OCI-LY1 (cell line): ENCODE measurements around the gene PTCH1.

Experiments
- H2AFZ ChIP-seq: fragments of 200-600 bp; sonication (generic), shearing (Covaris generic); 2 replicates; pipeline ENCODE4 v1.6.0; 2014; ENCODE audit warnings: antibody characterized with exemption, mild to moderate bottlenecking, low read length
- H3F3A ChIP-seq: fragments of 200-600 bp; sonication (generic), shearing (Covaris generic); 2 replicates; pipeline ENCODE4 v1.6.0; 2014; ENCODE audit warnings: mild to moderate bottlenecking, antibody characterized with exemption, low read length, moderate library complexity; ENCODE audit not compliant: insufficient read depth
- H3K27ac ChIP-seq: fragments of 200-600 bp; sonication (generic); 2 replicates; pipeline ENCODE4 v1.5.1; 2014; ENCODE audit warnings: low read length, mixed run types, mild to moderate bottlenecking, low read depth; ENCODE audit not compliant: poor library complexity, severe bottlenecking
- H3K27me3 ChIP-seq: fragments of 200-600 bp; sonication (generic); 2 replicates; pipeline ENCODE4 v1.6.0; 2014; ENCODE audit warnings: antibody characterized with exemption, mild to moderate bottlenecking, low read length, moderate library complexity; ENCODE audit not compliant: insufficient read depth
- H3K36me3 ChIP-seq: fragments of 200-600 bp; sonication (generic); 2 replicates; pipeline ENCODE4 v1.6.1; 2014; ENCODE audit warnings: mild to moderate bottlenecking, antibody characterized with exemption, low read length, moderate library complexity, mixed read lengths; ENCODE audit not compliant: insufficient read depth
- H3K4me1 ChIP-seq: fragments of 200-600 bp; sonication (generic); 2 replicates; pipeline ENCODE4 v1.5.1; 2014; ENCODE audit warnings: mild to moderate bottlenecking, low read length, moderate library complexity; ENCODE audit not compliant: insufficient read depth, severe bottlenecking
- H3K4me2 ChIP-seq: fragments of 200-600 bp; sonication (generic), shearing (Covaris generic); 2 replicates; pipeline ENCODE4 v1.6.1; 2014; ENCODE audit warnings: low read length
- H3K4me3 ChIP-seq: fragments of 200-600 bp; sonication (generic); 2 replicates; pipeline ENCODE4 v1.5.1; 2014; ENCODE audit warnings: low read length, low read depth, mild to moderate bottlenecking, mixed read lengths; ENCODE audit not compliant: poor library complexity, severe bottlenecking
- H3K79me2 ChIP-seq: fragments of 200-600 bp; shearing (Covaris generic); 2 replicates; pipeline ENCODE4 v1.6.1; 2016; ENCODE audit warnings: mixed run types, low read length, mixed read lengths; ENCODE audit not compliant: insufficient read depth
- H3K9ac ChIP-seq: fragments of 200-600 bp; sonication (generic), shearing (Covaris generic); 2 replicates; pipeline ENCODE4 v1.6.1; 2014; ENCODE audit warnings: mild to moderate bottlenecking, low read length, mixed read lengths
- H3K9me2 ChIP-seq: fragments of 200-600 bp; sonication (generic), shearing (Covaris generic); 2 replicates; pipeline ENCODE4 v1.6.1; 2014; ENCODE audit warnings: low read depth, mild to moderate bottlenecking, low read length, mixed read lengths
- H3K9me3 ChIP-seq: fragments of 200-600 bp; shearing (Covaris generic); 2 replicates; pipeline ENCODE4 v1.6.1; 2014; ENCODE audit warnings: low read length, mixed read lengths
- H4K20me1 ChIP-seq: fragments of 200-600 bp; sonication (generic), shearing (Covaris generic); 2 replicates; pipeline ENCODE4 v1.6.0; 2016; ENCODE audit warnings: mild to moderate bottlenecking, low read length; ENCODE audit not compliant: insufficient read depth
- CTCF ChIP-seq: fragments of 200-600 bp; sonication (generic), shearing (Covaris generic); IDR thresholded peaks from 2 replicates; pipeline ENCODE4 v1.5.1; 2017; ENCODE audit warnings: mild to moderate bottlenecking, antibody characterized with exemption, low read length, moderate library complexity, mixed read lengths
- EZH2 ChIP-seq: fragments of 200-600 bp; sonication (generic), shearing (Covaris generic); IDR thresholded peaks from 2 replicates; pipeline ENCODE4 v1.8.0; 2017; ENCODE audit warnings: borderline replicate concordance, mixed run types, mild to moderate bottlenecking, antibody characterized with exemption, low read length, moderate library complexity, mixed read lengths

PTCH1 gene

DNA sequence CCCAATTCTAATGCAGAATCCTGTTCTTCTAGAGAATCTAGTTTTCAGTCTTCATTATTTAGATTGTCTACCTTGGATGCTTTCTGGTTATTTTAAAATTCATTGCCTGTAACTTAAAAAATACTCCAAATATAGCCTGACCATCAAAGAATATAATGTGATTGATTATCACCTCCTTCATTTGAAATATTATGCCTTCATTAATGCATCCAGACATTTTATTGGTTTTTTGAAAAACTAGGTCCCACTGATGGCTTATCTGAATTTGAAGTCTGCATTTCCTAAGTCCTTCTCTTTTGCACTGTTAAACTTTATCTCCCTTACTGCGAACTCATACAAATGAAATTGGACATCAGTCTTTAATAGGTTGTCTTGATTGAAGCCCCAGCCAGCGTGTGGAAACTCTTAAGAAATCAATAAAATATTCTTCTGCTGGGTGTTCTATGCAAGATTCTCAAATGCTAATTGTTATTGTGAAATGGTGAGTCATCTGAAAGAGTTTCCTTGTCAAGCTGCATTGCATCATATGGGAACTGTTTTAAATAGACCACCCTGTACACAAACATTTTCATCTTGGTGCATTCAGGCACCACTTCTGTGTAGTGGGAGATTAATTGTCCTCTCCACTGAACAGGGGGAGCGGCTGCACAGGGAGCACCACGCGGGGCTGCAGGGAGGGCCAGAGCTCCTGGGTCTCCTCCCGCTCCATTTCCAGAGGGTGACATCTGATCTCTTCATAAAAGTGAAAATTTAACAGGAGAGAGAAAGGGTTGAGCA lies 106.9 kb downstream of the PTCH1 start:
- Histone ChIP-seq H3K4me3 (no peak overlapping the region), H2AFZ (no peak overlapping the region), H3K9me2 (no peaks in the 10 kb centered on the region), H3K36me3 (no peaks in the 10 kb centered on the region), H3K27ac (no peak overlapping the region), H3F3A (no peaks in the 10 kb centered on the region), H3K9me3 (no peaks in the 10 kb centered on the region), H3K9ac (no peak overlapping the region), H3K79me2 (no peaks in the 10 kb centered on the region), H3K4me2 (no peak overlapping the region), H4K20me1 (no peaks in the 10 kb centered on the region), H3K27me3 (no peaks in the 10 kb centered on the region), H3K4me1 (no peaks in the 10 kb centered on the region)
- TF ChIP-seq CTCF (no peak), EZH2 (no peak)

GRCh38 chr9:95407524-95407923 lies 109.2 kb downstream of the PTCH1 start:
- no peak overlapping the region for H3K27ac ChIP-seq

DNA sequence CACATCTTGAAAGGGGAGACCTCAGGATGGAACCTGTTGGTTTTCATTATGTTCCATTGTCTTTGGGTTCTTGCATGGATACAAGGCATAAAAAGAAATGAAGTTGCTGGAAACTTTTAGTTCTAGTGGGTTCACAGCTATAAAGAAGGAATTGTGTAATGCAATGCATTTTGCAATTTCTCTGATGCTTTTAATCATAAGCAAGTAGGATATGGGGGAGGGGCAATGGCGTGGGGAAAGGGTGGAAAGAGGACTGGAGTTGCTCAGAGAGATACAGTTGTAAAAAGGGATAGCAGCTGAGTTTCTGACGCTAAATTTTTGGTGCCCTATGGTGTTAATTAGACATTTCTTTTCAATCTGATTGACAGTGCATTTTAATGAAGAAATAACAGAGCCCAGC lies 110.7 kb downstream of the PTCH1 start:
- no peaks in the 10 kb centered on the region for H3K79me2 ChIP-seq
- H3K36me3 ChIP-seq: no peaks in the 10 kb centered on the region
- H4K20me1 ChIP-seq: no peaks in the 10 kb centered on the region
- H3K4me2 ChIP-seq: no peak overlapping the region
- H2AFZ ChIP-seq: no peak overlapping the region
- H3F3A ChIP-seq: no peaks in the 10 kb centered on the region
- H3K4me1 ChIP-seq: no peaks in the 10 kb centered on the region
- no peak for TF ChIP-seq EZH2
- TF ChIP-seq CTCF: no peak
- no peak overlapping the region for H3K4me3 ChIP-seq
- H3K9ac ChIP-seq: no peak overlapping the region
- H3K27ac ChIP-seq: no peak overlapping the region
- no peaks in the 10 kb centered on the region for H3K9me2 ChIP-seq
- no peaks in the 10 kb centered on the region for H3K9me3 ChIP-seq
- no peaks in the 10 kb centered on the region for H3K27me3 ChIP-seq

More at GRCh38 chr9:95407524-95407923, 109.2 kb downstream of the PTCH1 start:
- H3K9me2 ChIP-seq: no peaks in the 10 kb centered on the region
- no peaks in the 10 kb centered on the region for H3F3A ChIP-seq
- H3K9me3 ChIP-seq: no peaks in the 10 kb centered on the region
- H3K9ac ChIP-seq: no peak overlapping the region
- no peak overlapping the region for H2AFZ ChIP-seq
- H3K36me3 ChIP-seq: no peaks in the 10 kb centered on the region
- H3K4me2 ChIP-seq: no peak overlapping the region
- TF ChIP-seq CTCF: no peak
- TF ChIP-seq EZH2: no peak
- H3K79me2 ChIP-seq: no peaks in the 10 kb centered on the region
- no peaks in the 10 kb centered on the region for H3K4me1 ChIP-seq
- no peaks in the 10 kb centered on the region for H3K27me3 ChIP-seq
- H4K20me1 ChIP-seq: no peaks in the 10 kb centered on the region
- H3K4me3 ChIP-seq: no peak overlapping the region
